Astrocyte of the cerebellum (primary cell): ENCODE measurements around the gene SPAG5.

Experiments used
- DNase-seq: peaks from one replicate; pipeline ENCODE4 v3.0.0-alpha.2; 2011; ENCODE audit warnings: low read depth
- H3K4me3 ChIP-seq: 2 replicates; pipeline ENCODE4 v1.5.1; 2011; ENCODE audit warnings: mild to moderate bottlenecking, low read depth, low read length, moderate library complexity
- CTCF ChIP-seq: IDR thresholded peaks from 2 replicates; pipeline ENCODE4 v1.5.1; 2012; ENCODE audit warnings: low read length, low read depth, moderate library complexity, mild to moderate bottlenecking; ENCODE audit errors: missing control alignments
- in situ Hi-C: cut with HindIII; loops from 2 replicates; pipeline ENCODE4 v1.10.0; 2017; ENCODE audit warnings: low sequenced_read_pairs

The SPAG5 gene

GRCh38 chr17:28532050-28532960, 66.5 kb downstream of the SPAG5 start:
- H3K4me3 ChIP-seq, result no peak overlapping the region
- no peak for TF ChIP-seq CTCF
- in situ Hi-C loops, result no loop called here
- no peak for DNase-seq

- in situ Hi-C loops, result no loop called here
- no peak for DNase-seq
- H3K4me3 ChIP-seq, result no peak overlapping the region
- no peak for TF ChIP-seq CTCF
Observed at GRCh38 chr17:28530926-28531325, 67.9 kb downstream of the SPAG5 start.

- in situ Hi-C loops, result no loop called here
- DNase-seq, result no peak
- TF ChIP-seq CTCF, result no peak
- no peak overlapping the region for H3K4me3 ChIP-seq
Observed at GRCh38 chr17:28530250-28530649, 68.6 kb downstream of the SPAG5 start.

- DNase-seq, result no peak
- in situ Hi-C loops, result no loop called here
- H3K4me3 ChIP-seq, result no peak overlapping the region
- TF ChIP-seq CTCF, result no peak
Observed at GRCh38 chr17:28529013-28529400, 69.8 kb downstream of the SPAG5 start.

GRCh38 chr17:28528327-28529012, 70.4 kb downstream of the SPAG5 start:
- in situ Hi-C loops, result no loop called here
- no peak for TF ChIP-seq CTCF
- DNase-seq, result no peak
- no peak overlapping the region for H3K4me3 ChIP-seq

- in situ Hi-C loops, result no loop called here
- H3K4me3 ChIP-seq, result no peak overlapping the region
- no peak for DNase-seq
- no peak for TF ChIP-seq CTCF
Observed at GRCh38 chr17:28527859-28528258, 71.0 kb downstream of the SPAG5 start.
